ENCODE measurements around the gene TACR3. TPM values are rescaled to one million over a fixed set of nuclear protein-coding genes. Genes with fewer than 3 reads are reported as not detected.

The TACR3 gene, protein sequence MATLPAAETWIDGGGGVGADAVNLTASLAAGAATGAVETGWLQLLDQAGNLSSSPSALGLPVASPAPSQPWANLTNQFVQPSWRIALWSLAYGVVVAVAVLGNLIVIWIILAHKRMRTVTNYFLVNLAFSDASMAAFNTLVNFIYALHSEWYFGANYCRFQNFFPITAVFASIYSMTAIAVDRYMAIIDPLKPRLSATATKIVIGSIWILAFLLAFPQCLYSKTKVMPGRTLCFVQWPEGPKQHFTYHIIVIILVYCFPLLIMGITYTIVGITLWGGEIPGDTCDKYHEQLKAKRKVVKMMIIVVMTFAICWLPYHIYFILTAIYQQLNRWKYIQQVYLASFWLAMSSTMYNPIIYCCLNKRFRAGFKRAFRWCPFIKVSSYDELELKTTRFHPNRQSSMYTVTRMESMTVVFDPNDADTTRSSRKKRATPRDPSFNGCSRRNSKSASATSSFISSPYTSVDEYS
- total RNA-seq (ENCODE audit: low replicate concordance), result not detected in 2 replicates

GRCh38 chr4:103719830-103720207 is at the start of gene TACR3:
Gene TACR3, minus strand, starts transcription at chr4:103719985. Its CDS starts 310 bp downstream, at chr4:103719675.

Measured in smooth muscle cell of the coronary artery (primary cell).